Dedifferentiated amniotic fluid mesenchymal stem cell (primary cell): ENCODE results near the gene ARHGAP22.

Experiments
- DNase-seq: peaks from one replicate; pipeline ENCODE4 v3.0.0-alpha.2; 2016; ENCODE audit errors: extremely low spot score

ARHGAP22 gene

DNA sequence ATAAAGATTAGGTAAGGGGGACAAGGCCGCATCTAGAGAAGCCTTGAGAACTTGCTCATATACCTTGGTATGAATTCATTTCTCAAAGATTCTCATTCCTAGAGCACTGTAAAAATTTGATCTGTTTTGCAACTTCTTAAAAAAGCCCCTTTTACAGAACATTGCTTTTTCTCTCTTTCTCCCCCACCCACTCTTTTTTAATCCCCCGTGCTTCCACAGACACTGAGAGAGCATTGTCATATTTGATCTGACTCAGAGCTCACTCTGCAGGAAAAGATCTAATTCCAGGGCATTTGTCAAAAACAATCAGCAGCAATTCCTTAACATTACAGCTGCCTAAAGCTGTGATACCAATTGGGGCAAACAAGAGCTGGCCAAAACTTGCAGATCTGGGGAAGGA is 92.0 kb downstream of the ARHGAP22 start:
- DNase-seq: no peak

DNA sequence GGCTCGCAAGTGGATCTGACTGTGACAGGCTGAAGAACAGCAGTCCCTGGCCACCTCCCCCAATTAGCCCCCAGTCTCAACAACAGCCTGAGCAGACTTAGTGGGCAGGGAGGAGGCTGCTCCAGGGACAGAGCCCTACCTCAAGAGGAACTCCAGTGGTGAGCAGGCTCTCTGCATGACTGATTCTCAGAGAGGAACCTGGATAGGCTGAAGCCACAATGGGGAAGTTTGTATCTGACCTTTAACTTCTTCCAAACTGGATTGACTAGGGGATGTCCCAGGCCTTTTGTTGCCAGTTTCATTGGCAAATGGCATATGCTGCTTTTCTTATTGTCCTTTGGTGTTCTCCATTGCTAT is 93.0 kb downstream of the ARHGAP22 start:
- DNase-seq: no peak

GRCh38 chr10:48511066-48511874 is 93.6 kb downstream of the ARHGAP22 start:
- no peak for DNase-seq

- DNase-seq: no peak
These were observed 94.7 kb downstream of the ARHGAP22 start for GRCh38 chr10:48509974-48510692.

DNA sequence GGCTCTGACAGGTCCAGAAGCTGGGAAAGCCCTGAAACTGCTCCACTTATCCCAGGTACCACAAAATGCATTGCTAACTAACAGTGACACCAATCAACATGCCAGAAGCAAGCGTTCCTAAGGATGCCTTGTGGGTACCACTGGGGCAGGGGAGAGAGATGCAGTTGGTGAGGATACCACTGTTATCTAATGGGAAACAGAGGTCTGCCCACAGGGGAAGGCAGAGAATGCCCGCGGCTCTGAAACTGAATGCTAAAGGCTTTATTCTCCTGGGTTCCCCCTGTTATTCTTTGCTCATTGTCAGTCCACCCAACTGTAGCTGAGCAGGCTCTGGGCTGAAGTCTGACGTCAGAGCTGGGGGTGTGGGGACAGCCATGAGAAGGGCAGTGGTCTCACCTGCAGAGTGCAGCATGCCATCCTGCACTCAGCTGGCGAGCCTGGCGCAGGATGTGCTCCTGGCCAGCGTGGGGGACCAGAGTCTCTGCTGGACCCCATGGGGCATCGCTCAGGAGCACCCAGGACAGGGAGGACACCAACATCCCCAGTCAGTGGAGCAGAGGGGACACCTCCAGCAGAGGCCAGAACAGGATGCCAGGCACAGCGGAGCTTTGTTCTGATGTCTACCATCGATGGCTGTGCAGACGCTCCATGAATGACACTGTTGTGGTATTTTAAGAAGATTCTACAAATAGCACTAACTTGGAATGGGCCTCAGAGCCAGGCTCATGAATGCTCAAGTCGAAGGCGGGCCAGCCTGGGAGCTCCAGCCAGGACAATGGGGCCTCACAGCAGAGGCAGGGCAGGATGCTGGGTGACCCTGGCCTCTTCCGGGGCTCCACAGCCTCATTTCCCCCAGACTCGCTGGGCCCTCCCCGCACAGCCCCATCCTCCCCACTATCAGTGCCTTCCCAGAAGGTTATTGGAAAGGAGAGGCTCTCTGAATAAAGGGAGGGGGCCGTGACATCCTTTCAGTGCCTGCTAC is 95.8 kb downstream of the ARHGAP22 start:
- DNase-seq: no peak

DNA sequence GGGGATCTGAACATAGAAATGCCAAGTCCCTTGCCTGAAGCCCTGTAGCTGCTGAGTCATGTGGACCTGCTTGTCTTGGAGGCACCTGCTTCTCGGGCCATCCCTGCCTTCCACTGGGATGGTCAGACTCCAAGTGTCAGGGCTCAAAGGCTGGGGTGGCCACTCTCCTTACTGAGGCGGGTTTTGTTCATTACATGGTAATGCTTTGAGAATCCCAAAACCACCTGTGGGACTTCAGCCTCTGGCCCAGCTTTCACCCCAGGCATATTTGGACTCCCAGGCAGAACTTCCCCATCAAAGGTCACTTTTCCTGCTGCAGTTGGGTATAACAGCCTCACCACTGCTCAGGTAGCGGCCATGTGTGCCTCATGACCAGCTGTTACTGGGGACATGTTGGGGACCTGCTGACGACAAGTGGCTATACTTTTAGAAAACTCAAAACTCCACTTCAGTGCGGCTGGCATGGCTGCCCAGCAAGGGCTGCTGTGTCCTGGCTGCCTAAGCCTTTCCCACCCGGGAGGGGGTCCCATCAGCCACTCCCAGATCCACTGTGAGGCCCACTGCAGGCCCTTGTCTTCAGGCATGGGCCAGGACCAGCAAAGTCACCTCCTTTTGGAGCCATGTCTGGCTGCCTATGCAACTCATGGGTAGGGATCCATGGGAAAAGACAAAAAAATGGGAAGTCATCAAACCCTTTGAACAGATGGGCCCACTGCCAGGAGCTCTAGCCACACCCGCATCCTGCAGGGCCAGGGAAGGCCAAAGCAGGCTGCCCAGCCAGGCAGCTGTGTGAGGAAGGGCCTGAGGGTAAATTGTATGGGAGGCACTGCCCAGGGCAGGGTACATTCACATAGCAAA is 96.7 kb downstream of the ARHGAP22 start:
- DNase-seq: no peak

DNA sequence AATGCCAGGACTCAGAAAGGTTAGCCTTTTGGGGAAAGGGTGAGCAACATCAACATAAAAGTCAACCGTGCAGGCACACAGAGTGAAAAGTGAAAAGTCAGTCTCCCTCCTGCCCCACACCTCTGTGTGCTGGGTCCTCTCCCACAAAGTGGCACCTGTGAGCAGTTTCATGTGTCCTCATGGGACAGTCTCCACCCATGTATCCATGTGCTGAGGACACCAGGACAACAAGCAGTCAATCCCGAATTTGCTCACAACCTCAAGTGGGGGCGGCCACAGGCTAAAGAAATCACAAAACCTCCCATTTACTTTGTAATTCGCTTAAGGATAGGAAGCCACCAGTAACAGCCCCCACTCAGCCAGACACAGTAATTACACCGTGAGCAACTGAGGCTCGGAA is 97.4 kb downstream of the ARHGAP22 start:
- DNase-seq: no peak

GRCh38 chr10:48506147-48506917 is 98.5 kb downstream of the ARHGAP22 start:
- no peak for DNase-seq

DNA sequence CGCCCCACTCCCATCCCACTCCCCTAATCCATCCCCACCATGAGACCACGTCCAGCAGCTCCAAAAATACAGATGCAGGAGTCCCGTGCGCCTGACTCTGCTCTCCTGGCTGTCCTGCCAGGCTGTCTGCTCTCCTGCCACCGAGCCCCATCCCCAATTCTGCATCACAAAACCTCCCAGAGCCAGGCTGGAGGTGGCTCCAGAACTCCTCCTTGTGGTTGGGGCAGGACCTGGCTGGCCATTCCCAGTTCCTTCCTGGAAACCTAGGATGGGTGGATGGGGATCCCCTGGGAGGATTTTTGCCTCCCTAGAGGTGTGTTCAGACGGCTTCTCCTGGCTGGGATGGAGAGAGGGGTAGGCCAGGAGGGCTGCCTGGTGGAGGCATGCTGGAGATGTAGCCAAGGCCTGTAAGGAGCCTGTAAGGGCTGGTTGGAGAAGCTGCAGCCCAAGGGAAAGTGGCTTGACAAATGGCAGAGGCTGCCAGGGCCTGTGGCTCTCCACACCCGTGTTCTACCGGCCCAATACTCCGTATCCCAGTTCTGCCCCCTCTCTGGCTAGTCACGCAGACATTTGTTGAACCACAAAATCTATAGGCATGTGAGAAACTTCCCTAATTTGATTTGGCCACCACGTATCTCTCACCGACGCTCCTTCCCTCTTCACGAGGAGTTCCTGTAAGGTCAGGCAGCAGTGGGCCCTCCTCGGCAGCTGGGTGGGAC is 99.3 kb downstream of the ARHGAP22 start:
- no peak for DNase-seq

GRCh38 chr10:48504141-48504885 is 100.6 kb downstream of the ARHGAP22 start:
- no peak for DNase-seq

DNA sequence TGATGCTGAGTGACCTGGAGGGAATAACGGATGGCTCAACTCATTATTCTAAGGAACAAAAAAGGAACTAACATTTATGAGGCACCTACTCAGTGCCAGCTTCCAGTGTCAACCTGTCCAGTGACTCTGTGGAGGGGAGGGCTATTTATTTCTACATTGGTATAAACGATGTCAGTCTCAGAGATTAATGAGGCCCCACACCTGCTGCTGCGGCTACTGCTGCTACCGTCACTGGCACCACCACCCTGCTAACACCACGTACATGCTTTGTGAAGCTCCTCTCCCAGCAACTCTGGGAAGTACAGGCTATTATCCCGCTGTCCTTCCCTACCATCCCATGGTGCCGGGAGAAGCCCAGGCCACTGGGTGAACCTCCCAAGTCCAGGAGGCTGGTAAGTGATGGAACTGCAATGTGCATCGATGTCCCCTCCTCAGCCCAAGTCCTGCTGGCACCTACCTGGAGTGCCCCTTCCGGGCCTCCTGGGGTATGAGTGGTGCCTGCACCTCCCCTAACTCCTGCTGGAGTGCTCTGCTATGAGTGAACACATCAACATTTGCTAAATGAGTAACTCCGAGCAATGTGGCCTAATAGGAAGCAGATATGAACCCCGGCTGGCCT is 101.5 kb downstream of the ARHGAP22 start:
- DNase-seq: no peak

GRCh38 chr10:48502791-48503190 is 102.1 kb downstream of the ARHGAP22 start:
- no peak for DNase-seq

GRCh38 chr10:48501787-48502771 is 102.8 kb downstream of the ARHGAP22 start:
- DNase-seq: no peak

DNA sequence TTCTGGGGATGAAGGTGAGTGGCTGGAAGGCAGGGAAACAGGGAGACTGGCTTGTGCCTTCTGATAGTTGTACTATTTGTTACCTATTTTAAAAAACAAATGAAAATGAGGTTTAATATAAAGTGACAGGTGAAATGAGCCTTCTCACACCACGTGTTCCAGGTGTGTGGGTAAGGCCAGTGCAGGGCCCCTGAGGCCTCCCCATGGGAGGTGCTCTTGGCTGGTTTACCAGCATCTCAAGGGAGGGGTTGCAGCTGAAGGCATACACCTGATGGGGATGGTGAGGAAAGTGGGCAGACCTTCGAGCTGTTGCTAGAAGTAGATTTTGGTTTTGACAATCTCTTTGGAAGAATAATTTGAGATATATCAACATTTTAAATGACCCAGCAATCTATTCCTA is 103.6 kb downstream of the ARHGAP22 start:
- no peak for DNase-seq

DNA sequence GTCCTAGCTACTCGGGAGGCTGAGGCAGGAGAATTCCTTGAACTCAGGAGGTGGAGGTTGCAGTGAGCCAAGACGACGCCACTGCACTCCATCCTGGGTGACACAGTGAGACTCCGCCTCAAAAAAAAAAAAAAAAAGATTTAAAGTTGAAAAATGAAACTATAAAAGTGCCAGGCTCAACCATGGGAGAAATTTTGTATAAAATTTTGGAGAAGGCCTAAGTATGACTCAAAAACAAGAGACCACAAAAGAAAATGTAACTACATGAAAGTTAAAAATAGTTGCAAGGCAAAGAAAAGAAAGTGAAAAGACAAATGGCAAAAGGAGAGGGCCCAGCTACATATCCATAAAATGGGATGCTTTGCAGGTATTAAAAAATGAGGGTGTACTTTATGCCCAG is 104.1 kb downstream of the ARHGAP22 start:
- no peak for DNase-seq

DNA sequence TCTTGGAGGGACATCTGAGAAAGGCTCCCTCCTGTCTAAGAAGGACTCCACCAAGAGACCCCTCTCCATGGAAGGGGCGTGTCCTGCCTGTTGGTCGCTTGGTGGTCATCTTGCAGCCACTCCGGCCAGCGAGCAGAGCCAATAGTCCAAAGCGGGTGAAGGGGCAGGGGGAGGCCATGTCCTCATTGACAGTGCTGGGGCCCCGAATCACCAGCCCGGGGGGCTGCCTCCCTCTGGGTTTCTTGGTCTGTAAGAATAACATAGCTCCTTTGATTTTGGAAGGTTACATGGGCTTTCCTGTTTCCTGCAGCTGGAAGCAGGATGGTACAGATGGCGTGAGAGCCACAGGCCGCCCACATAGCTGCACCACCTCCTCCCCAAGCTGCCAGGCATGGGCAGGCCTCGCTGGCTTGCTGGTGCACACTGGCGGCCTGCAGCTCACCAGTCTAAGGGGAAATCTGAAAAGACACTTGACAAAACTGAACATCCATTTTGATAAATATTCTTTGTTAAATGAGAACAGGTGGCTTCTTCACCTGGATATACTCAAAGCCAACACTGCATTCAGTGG is 105.8 kb downstream of the ARHGAP22 start:
- no peak for DNase-seq
